GM12878 (cell line): Measurements from ENCODE around the gene LPIN1. TPM values are rescaled to one million over a fixed set of nuclear protein-coding genes. Genes with fewer than 3 reads are reported as not detected.

Experiments
- BCL11A ChIP-seq: IDR thresholded peaks from 2 replicates; pipeline ENCODE4 v1.6.1; 2011; ENCODE audit warnings: low read depth, low read length
- BRCA1 ChIP-seq: IDR thresholded peaks from 2 replicates; pipeline ENCODE4 v1.6.1; 2011; ENCODE audit warnings: low read depth, low read length, improper control_type of control experiment
- CEBPB ChIP-seq, 2 experiments: fragments of 150-350 bp in 1 of 2; IDR thresholded peaks; 2 replicates each; pipeline ENCODE4 v1.6.1; 2012 to 2014; ENCODE audit warnings: low read depth in 2 of 2, low read length in 2 of 2, borderline replicate concordance in 1 of 2, inconsistent platforms in 1 of 2
- HDAC2 ChIP-seq: fragments of 200-600 bp; sonication (generic); IDR thresholded peaks from 2 replicates; pipeline ENCODE4 v1.6.1; 2017
- HDGF ChIP-seq: fragments of 450-650 bp; IDR thresholded peaks from 2 replicates; pipeline ENCODE4 v1.6.1; 2016; ENCODE audit warnings: antibody characterized with exemption
- IKZF1 ChIP-seq: fragments of 450-650 bp; conservative IDR thresholded peaks from 2 replicates; pipeline ENCODE4 v1.6.1; 2017; ENCODE audit warnings: antibody characterized with exemption, mild to moderate bottlenecking
- IKZF2 ChIP-seq, 2 experiments: fragments of 450-650 bp; IDR thresholded peaks; 2 replicates each; pipeline ENCODE4 v1.6.1; 2017; ENCODE audit warnings: mild to moderate bottlenecking in 2 of 2, moderate library complexity in 2 of 2
- MYC ChIP-seq: IDR thresholded peaks from 2 replicates; pipeline ENCODE4 v1.6.1; 2011; ENCODE audit warnings: mild to moderate bottlenecking, low read length, moderate library complexity, inconsistent platforms; ENCODE audit not compliant: insufficient read depth, insufficient replicate concordance, insufficient read length, severe bottlenecking
- NR2C1 ChIP-seq: fragments of 450-650 bp; IDR thresholded peaks from 2 replicates; pipeline ENCODE4 v1.6.1; 2017; ENCODE audit warnings: antibody characterized with exemption, mild to moderate bottlenecking, moderate library complexity
- NR2F1 ChIP-seq: fragments of 450-650 bp; conservative IDR thresholded peaks from 2 replicates; pipeline ENCODE4 v1.6.1; 2017; ENCODE audit warnings: mild to moderate bottlenecking
- PAX5 ChIP-seq: IDR thresholded peaks from 2 replicates; pipeline ENCODE4 v1.6.1; 2011; ENCODE audit warnings: low read depth, low read length, borderline replicate concordance
- SMAD1 ChIP-seq: fragments of 450-650 bp; IDR thresholded peaks from 2 replicates; pipeline ENCODE4 v1.6.1; 2018; ENCODE audit warnings: mild to moderate bottlenecking, low read depth; ENCODE audit not compliant: partially characterized antibody
- ZNF592 ChIP-seq: fragments of 450-650 bp; IDR thresholded peaks from 2 replicates; pipeline ENCODE4 v1.6.1; 2017; ENCODE audit warnings: mild to moderate bottlenecking, moderate library complexity
- ZNF622 ChIP-seq: fragments of 450-650 bp; IDR thresholded peaks from 2 replicates; pipeline ENCODE4 v1.6.1; 2017; ENCODE audit warnings: mild to moderate bottlenecking, inconsistent platforms
- polyA plus RNA-seq, 11 experiments: library from polyadenylated mRNA; depleted of rRNA in 4 of 11; unstranded in 6 of 11; stranded (reverse) in 5 of 11; fragments of >200 nt; fragmentation: Nextera tagmentation in 4 of 11; fragmentation: Illumina TruSeq in 1 of 11; extraction: Ambion mirVana in 4 of 11; extraction: Trizol in 1 of 11; gene quantifications; 1 replicate in 1 of 11; 2 replicates in 10 of 11; pipeline versions ENCODE4 v1.2.1 to v1.2.3, GENCODE V29; 2011 to 2016; ENCODE audit warnings: inconsistent platforms in 2 of 11, missing spikeins in 2 of 11, low read depth in 1 of 11
- total RNA-seq, 4 experiments: library from RNA; depleted of rRNA in 3 of 4; stranded (reverse); fragments of >200 nt in 3 of 4; fragmentation: Illumina TruSeq in 1 of 4; extraction: Trizol in 1 of 4; gene quantifications; 2 replicates each; pipeline versions ENCODE4 v1.2.1 to v1.2.3, GENCODE V29; 2013 to 2021
- TF ChIP-seq, protein P1 (sequence below): IDR thresholded peaks from 2 replicates; pipeline ENCODE4 v1.6.1; 2011; ENCODE audit warnings: low read depth, low read length, improper control_type of control experiment, borderline replicate concordance
- TF ChIP-seq, protein P2 (sequence below): IDR thresholded peaks from 2 replicates; pipeline ENCODE4 v1.6.1; 2012; ENCODE audit warnings: low read depth, low read length, improper control_type of control experiment
- TF ChIP-seq, protein P3 (sequence below): IDR thresholded peaks from 2 replicates; pipeline ENCODE4 v1.6.1; 2011; ENCODE audit warnings: mild to moderate bottlenecking, low read depth, low read length, moderate library complexity; ENCODE audit not compliant: insufficient replicate concordance
- TF ChIP-seq, protein P4 (sequence below): fragments of 450-650 bp; IDR thresholded peaks from 2 replicates; pipeline ENCODE4 v1.6.1; 2016; ENCODE audit warnings: mild to moderate bottlenecking

Gene LPIN1
- total and polyA plus RNA-seq, 10 of the 15 experiments (the other 5 are each of a cell fraction or from before 2014, with no cell fraction given): 18.8 to 82.5 (median 50.3) TPM

- TF ChIP-seq, protein P1, sequence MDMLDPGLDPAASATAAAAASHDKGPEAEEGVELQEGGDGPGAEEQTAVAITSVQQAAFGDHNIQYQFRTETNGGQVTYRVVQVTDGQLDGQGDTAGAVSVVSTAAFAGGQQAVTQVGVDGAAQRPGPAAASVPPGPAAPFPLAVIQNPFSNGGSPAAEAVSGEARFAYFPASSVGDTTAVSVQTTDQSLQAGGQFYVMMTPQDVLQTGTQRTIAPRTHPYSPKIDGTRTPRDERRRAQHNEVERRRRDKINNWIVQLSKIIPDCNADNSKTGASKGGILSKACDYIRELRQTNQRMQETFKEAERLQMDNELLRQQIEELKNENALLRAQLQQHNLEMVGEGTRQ: no peak
- TF ChIP-seq MYC (no peak), IKZF2 (IDR thresholded peaks at IDR 0.05) (peak; percentile 68 to 72; a peak in 3 of 4 replicates), NR2C1 (no peak), HDAC2 (no peak), HDGF (no peak), SMAD1 (no peak), BRCA1 (no peak), ZNF592 (no peak), BCL11A (no peak), NR2F1 (0 out of 2 replicates have a peak, but pooled peaks have one; percentile 31), ZNF622 (no peak), PAX5 (0 out of 2 replicates have a peak, but pooled peaks have one; percentile 22), CEBPB (IDR thresholded peaks at IDR 0.05; ENCODE audit: borderline replicate concordance in 1 of 2, low read depth in 2 of 2, low read length in 2 of 2) (no peak), IKZF1 (peak; percentile 52; the same call in 1 of the 2 replicates)
- TF ChIP-seq, protein P2, sequence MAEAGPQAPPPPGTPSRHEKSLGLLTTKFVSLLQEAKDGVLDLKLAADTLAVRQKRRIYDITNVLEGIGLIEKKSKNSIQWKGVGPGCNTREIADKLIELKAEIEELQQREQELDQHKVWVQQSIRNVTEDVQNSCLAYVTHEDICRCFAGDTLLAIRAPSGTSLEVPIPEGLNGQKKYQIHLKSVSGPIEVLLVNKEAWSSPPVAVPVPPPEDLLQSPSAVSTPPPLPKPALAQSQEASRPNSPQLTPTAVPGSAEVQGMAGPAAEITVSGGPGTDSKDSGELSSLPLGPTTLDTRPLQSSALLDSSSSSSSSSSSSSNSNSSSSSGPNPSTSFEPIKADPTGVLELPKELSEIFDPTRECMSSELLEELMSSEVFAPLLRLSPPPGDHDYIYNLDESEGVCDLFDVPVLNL: no peak
- TF ChIP-seq, protein P3, sequence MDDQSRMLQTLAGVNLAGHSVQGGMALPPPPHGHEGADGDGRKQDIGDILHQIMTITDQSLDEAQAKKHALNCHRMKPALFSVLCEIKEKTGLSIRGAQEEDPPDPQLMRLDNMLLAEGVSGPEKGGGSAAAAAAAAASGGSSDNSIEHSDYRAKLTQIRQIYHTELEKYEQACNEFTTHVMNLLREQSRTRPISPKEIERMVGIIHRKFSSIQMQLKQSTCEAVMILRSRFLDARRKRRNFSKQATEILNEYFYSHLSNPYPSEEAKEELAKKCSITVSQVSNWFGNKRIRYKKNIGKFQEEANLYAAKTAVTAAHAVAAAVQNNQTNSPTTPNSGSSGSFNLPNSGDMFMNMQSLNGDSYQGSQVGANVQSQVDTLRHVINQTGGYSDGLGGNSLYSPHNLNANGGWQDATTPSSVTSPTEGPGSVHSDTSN: peak; percentile 70
- TF ChIP-seq, protein P4, sequence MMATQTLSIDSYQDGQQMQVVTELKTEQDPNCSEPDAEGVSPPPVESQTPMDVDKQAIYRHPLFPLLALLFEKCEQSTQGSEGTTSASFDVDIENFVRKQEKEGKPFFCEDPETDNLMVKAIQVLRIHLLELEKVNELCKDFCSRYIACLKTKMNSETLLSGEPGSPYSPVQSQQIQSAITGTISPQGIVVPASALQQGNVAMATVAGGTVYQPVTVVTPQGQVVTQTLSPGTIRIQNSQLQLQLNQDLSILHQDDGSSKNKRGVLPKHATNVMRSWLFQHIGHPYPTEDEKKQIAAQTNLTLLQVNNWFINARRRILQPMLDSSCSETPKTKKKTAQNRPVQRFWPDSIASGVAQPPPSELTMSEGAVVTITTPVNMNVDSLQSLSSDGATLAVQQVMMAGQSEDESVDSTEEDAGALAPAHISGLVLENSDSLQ: peak; percentile 85
Observed at GRCh38 chr2:11863513-11864328, 117.3 kb downstream of the LPIN1 start (continued).
